MM.1S (cell line): ENCODE measurements around the gene CRADD.

Experiments
- CTCF ChIP-seq: fragments of 300-600 bp; sonication (generic); IDR thresholded peaks from 2 replicates; pipeline ENCODE4 v1.5.1; 2016; ENCODE audit warnings: antibody characterized with exemption, low read length, mixed read lengths
- EZH2 ChIP-seq: fragments of 300-600 bp; sonication (generic); optimal IDR thresholded peaks from 2 replicates; pipeline ENCODE3; 2017; ENCODE audit warnings: low read depth, mild to moderate bottlenecking, antibody characterized with exemption, low read length, mixed read lengths
- EZH2phosphoT487 ChIP-seq: fragments of 300-600 bp; sonication (generic); IDR thresholded peaks from 2 replicates; pipeline ENCODE4 v1.6.1; 2018; ENCODE audit warnings: antibody characterized with exemption, low read length

- TF ChIP-seq EZH2phosphoT487 (no peak), CTCF (no peak), EZH2 (no peak)
These were observed 45.8 kb downstream of the CRADD start for GRCh38 chr12:93722835-93723567.
